NT2/D1 (cell line): ENCODE measurements around the gene TENT4B.

Experiments used
- SUZ12 ChIP-seq: IDR thresholded peaks from 2 replicates; pipeline ENCODE4 v1.6.1; 2011; ENCODE audit not compliant: insufficient read length, insufficient read depth; ENCODE audit errors: extremely low read depth
- YY1 ChIP-seq: IDR thresholded peaks from 2 replicates; pipeline ENCODE4 v1.6.1; 2011; ENCODE audit not compliant: insufficient read length, insufficient read depth
- ZNF274 ChIP-seq: IDR thresholded peaks from 2 replicates; pipeline ENCODE4 v1.6.1; 2011; ENCODE audit warnings: mild to moderate bottlenecking, low read depth, low read length

- TF ChIP-seq YY1 (no peak), SUZ12 (no peak), ZNF274 (no peak)
Observed at GRCh38 chr16:50121278-50121677, 31.8 kb upstream of the TENT4B start.
